ENCODE data around the gene CDHR2.
A peak's percentile ranks its signal among the peaks of the same experiment; 100 is the strongest.

The CDHR2 gene

DNA sequence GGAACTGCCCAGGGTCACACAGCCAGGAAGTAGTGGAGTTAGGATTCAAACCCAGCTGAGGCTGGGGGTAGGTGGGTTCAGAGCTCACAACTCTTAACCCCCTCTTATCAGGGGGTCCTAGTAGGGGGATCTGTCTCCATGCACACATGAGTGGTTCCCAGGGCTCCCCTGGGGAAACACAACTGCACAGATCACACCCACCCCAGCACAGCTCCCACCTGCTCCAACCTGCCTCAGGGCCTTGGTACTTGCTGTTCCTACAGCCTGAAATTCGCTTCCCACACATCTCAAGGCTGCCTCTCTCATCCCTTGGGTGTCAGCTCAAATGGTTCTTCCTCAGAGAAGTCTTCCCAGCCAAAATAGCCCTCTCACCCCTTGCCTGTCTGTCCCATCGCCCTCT lies 76.4 kb downstream of the CDHR2 start:
- no peak for DNase-seq

DNA sequence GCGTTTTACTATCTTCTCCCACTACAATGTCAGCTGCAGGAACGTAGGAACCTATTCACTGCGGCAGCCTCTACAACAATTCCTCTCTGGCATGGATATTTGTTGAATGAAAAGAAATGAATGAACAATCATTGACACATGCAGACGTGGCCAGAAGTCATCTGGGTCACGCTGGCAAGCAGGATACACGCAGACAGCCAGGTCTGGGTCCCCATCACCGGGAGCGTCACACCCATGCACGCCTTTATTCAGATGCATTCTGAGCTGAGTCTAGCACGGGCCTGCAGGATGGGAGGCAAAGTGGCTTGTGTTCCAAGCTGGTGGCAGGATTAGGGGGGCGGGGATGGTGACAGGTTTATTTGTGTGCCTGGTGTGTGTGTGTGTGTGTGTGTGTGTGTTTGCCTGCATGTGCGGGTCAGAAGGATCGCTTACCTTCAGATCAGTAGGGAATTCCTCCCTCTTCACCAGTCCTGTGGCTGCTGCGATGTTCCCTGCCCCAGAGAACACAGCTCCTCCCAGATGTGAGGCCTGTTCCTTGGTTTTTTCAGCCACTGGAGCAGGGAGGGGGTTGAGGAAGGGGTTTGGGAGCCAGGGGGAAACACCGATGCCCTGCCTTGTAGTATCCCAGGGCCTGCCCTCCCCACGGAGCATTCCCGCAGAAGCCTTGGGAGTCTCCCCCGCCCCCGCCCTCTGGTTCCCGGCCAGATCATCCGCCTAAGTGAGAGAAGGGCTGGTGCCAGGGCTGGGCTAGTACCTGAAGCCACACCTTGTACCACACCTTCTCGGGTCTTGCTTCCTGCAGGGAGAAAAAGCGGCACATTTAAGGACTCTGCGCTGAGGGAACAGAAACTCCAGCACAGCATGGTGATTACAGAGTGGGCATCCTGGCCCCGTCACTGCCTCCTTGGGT lies 77.1 kb downstream of the CDHR2 start:
- DNase-seq: no peak

DNA sequence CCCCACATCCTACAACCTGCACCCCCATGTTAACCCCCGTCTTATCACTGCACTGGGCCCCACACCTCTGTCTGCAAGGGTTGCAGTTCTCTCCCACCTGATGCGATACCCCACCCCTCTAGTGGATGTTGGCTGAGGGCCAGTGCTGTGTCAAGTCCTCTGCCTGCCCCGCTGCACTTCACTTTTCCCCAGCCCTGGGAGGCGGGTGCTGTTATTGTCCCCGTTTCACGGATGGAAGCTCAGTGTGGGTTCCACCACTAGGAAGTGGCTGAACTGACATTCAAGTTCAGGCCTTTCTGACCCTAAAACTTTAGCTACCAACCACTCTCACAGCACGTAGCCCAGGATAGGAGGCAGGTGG lies 77.7 kb downstream of the CDHR2 start:
- no peak for DNase-seq

DNA sequence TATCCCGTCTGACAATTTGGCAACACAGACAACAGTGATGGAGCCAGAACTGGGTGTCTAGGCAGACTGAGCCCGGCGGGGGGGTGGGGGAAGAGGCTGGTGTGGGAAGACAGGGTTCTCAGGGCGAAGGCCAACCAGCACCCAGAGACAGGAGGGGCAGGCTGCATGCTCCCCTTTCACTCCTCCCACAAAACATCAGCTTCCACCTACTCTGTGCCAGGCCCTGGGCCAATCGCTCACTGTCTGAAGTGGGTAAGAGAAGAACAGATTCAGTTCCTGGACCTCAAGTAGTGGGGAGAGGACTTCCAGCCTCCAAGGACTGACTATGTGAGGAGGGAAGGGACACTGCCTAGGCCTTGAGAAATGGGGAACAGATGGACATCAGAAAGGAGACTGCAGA lies 78.4 kb downstream of the CDHR2 start:
- DNase-seq: no peak

DNA sequence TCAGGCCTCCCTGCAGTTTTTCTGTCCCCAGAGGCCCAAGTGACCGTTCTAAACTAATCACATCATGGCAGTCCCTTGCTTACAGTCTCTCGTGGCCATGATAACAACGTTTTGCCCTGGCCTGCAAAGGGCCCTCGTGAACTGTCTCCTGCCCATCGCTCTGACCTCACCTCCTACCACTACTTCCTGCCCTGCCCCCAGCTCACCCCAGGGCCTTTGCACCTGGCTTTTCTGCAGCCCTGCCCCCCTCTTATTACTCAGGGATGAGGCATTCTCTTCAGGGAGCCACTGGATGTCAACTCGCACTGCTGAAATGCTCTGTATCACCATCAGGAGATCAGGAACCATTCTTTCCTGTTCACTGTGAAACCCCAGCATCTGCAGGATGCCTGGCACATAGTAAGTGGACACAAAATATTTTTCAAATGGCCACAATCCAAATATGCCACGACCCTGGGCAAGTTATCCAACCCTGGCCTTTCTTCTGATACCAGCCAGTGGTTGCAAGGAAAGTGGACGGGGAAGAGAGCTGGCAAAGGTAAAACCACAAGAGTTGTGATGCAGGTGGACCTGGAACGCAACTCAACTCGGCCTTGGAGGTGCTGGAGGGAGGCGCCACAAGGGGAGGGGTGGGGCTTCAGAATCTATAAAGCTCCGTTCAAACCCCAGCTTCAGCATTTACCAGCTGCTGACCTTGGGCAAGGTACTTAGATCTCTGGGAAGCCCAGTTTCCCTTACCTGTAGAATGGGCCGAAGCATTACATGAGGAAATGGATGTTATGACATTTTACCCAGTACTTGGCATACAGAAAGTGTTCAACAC lies 79.5 kb downstream of the CDHR2 start:
- DNase-seq: no peak

DNA sequence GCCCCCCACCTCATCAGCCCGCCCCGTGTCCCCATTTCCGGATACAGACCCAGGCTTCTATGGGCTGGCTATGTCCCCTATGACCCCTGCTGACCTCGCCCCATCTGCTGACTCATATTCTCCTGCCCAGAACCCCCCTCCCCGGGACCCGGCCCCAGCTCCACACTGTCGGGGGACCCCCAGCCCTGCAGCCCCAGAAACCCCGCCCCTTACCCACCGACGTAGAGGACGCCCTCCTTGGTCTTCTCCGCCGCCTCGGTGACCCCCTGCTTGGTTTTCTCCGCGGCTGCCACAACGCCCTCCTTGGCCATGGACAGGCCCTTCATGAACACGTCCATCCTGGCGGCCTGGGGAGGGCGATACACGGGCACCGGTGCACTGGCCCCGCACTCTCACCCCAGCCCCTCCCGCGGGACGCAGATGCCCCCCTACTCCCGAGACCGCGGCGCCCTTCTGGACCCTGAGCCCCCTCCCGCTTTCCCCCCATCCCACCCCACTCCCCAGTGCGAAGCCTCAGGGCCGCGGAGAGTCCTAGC lies 80.2 kb downstream of the CDHR2 start:
- DNase-seq: no peak

DNA sequence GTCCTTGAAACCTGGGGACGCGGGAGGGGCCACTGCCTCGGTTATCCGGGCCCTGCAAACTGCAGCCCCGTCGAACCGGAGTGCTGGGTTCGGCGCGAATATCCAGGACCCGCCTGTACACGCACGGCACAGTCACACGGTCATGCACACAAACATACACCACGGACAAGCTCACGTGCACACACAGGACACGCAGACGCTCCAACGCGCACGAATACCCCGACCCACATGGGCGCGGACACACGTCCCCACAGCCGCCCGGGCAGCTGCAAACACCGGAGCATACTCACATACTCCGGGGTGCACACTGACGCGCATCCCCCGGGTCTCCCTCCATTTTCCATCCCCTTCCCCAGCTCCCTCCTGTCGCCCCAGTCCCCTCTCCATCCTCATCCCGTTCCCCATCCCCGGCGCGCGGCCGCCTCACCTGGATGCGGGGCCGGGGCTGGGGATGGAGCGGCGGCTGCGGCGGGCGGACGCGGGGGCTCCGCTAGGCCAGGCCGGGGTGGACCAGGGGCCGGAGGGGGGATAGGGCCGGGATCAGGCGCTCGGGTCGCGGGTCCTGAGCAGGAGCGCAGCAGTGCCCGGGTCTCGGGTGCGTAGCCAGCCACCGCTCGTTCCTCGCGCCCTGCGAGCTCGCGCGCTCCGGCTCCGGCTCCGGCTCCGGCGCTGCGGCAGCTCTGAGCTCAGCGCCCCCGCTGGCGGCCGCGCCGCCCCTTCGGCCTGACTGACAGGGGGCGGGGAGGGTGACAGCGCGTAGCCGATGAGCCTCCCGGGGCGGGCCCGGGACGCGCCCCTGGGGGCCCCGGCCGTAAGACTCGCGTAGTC lies 80.9 kb downstream of the CDHR2 start, which contains the start of the genes EIF4E1B and SNCB:
Gene EIF4E1B, plus strand, starts transcription at position 823 of the 828 bp plus-strand sequence. CDS start 12,113 bp downstream, outside the sequence.
Gene SNCB, minus strand, starts transcription at position 682 of the 828 bp plus-strand sequence. CDS start 880 bp downstream, outside the sequence.
- DNase-seq: peak; percentile 38 to 49

DNA sequence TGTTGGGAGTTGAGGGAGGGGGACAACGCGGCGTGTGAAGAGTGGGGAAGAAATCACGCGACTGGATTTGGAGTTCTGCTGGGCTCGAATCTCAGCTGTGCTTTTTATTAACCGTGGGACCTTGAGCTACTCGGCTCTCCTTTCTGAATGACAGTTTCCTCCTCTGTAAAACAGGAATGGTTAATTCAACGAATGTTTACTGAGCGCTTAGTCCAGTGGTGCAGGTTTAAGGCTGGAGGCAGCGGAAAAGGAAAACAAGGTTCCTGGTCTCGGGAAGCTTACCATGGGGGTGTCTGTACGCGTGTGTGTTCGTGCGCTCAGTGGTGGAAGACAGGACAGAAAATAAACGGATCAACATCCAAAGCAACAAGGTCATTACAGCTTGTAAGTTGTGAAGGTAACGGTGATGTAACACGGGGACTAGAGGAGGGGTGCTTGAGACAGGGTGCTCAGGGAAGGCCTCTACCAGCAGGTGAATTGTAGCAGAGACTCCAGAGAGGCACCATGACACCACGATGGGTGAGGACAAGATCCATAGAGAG lies 81.6 kb downstream of the CDHR2 start:
- no peak for DNase-seq

DNA sequence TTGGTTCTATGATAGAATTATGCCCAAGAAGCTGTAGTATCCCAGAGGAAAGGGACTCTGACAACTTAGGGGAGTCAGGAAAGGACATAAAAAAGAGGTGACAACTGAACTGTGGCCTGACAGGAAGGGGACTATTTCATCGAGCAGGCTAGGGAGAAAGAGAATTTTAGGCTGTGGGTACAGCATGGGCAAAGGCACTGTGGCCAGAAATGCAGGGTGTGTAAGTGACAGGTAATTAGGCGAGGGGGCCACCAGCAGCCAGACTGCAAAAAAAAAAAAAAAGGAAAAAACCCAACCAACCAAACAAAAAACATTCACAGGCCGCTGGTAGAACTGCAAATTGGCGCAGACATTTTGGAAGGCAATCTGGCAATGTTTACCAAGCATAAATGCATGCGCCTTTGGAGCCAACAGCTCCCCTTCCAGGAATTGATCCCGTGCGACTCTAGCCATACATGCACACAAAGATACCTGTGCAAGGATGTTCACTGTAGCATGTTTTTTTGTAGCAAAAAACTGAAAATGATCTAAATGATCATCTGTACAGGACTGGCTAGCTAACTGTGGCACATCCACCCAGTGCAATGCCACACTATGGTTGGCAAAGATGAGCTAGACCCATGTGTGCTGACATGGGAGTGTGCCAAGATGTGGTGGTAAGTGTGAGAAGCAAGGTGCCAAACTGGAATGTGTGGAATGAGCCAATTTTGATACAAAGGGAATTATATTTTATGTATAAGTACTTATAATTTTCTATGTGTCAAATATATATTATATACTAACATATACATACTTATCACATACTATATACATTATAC lies 82.5 kb downstream of the CDHR2 start:
- DNase-seq: no peak

DNA sequence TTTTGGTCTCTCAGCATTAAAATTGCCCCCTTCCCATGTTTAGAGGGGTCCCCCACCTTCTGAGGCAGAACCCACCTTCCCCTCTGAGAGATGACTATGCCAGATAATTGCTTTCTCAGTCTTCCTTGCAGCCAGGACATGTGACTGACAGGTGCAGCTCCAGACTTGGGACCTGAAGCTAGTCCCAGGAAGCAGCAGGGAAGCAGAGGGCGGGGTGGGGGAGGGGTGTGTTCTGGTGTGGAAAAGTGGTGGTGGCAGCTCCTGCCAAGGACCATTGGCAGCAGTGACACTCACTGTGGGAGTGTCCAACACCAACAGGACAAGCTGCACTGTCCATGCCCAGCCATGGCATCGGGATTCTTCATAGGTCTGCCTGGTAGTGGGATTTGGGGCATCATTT lies 83.6 kb downstream of the CDHR2 start:
- DNase-seq: no peak

DNA sequence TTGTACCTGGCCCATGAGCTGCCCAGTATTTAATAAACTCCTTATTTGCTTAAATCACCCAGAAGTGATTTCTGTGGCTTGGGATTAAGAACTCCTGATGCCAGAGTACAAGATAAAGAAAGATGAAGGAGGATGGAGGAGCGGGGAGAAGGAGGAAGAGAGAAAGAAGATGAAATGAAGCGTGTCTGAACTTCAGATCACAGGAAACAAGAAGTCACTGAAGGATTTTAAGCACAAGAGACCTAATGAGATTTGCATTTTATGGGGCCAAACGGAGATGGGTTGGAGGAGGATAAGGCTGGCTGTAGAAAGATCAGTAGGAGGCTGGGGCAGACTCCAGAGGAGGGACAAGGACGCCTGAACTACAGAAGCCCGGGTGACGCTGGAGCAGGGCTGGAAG lies 84.5 kb downstream of the CDHR2 start:
- no peak for DNase-seq

DNA sequence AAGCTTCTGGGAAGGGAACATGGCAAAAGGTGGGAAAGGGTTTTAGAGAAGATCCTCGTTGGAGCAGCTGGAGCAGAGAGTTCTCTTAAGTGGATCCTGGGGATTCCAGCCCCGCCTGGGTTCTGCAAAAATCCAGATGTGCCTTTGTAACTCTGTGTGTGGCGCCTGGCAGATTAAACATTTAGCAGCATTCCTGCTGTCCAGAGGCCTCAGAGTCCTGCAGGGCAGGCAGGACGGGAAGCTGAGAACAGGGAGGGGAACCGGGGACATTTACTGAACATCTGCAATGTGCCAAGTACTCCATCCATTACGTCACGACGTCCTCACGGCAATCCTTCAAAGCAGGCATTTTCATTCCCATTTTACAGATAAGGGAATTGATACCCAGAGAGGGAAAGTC lies 87.3 kb downstream of the CDHR2 start:
- no peak for DNase-seq

DNA sequence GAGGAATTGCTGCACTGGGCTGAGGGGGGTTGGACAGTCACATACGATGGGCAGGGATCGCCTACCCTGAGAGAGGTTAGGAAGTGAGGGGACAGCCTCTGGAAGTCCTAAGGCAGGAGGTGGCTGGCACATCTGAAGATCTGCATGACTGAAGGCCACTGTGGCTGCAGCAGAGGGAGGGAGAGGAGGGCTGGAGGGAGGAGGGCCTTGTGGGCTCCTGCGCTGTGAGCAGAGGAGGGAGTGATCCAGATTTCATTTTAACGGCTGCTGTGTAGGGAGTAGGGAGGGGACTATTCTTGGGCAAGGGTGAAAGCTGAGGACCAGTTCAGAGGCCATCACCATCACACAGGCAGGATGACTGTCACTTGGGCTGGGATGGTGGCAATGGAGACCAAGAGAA lies 88.4 kb downstream of the CDHR2 start:
- no peak for DNase-seq

DNA sequence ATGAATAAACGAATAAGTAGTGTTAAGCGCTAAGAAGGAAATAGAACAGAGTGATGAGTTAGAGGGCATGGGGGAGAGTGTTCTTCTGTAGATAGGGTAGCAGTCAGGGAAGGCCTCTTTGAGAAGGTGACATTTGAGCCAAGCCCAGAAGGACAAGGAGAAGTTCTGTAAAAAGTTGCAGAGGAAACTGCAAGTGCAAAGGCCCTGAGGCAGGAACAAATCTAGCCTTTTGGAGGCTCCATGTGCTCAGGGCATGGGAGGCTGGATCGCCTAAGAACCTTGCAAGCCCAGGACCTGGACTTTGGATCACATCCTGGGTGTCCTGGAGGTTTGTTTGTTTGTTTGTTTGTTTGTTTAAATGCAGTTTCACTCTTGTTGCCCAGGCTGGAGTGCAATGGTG lies 89.3 kb downstream of the CDHR2 start:
- DNase-seq: no peak

DNA sequence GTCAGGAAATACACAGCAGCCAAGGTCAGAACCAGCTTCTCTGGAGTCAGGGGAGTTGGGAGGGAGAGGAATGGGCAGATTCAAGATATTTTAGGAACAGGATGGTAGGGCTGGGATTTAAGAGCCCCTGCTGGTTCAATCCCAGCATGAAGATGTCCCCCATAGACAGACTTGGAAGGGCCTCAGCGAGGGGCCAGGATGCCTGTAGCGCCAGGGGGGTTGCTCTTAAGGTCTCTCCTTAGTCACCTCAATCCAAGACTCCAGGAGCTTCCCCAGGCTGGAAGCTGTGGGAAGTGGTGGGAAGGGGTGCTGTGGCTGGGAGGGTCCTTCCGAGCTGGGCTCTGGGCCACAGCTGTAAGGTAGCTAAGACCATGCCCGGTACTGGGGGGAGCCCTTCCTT lies 90.1 kb downstream of the CDHR2 start:
- no peak for DNase-seq

DNA sequence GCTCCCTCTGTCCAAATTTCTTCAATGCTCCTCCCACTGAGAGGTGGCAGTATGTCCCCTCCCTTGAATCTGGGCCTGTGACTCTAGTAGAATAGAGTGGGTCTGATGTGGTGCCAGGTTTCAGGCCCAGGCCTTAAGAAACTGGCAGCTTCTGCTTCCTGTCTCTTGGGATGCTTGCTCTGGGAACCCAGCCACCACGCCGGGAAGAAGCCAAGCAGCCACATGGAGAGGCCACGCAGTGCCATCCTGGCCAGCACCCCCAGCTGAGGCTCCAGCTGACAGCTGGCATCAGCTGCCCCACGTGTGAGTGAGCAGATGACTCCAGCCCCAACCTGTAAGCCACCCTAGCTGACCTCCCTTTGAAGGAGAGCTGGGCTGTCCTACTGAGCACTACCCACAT lies 90.8 kb downstream of the CDHR2 start:
- no peak for DNase-seq

DNA sequence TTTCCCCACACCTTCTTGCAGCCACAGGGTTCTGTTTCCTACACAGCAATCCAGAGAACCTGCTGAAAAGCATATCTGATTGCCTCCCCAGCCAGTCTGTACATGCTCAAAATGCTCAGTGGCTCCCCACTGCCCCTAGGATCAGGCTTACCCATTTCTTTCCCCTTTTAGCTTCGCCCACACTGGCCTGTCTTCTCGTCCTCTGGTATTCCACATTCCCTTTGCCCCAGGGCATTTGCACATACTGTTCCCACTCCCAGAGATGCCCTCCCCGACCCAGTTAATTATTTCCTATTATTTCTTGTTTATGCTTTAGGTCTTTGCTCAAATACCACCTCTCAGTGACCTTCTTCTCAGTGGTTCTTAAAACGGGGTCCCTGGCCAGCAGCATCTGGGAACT lies 91.5 kb downstream of the CDHR2 start:
- no peak for DNase-seq

DNA sequence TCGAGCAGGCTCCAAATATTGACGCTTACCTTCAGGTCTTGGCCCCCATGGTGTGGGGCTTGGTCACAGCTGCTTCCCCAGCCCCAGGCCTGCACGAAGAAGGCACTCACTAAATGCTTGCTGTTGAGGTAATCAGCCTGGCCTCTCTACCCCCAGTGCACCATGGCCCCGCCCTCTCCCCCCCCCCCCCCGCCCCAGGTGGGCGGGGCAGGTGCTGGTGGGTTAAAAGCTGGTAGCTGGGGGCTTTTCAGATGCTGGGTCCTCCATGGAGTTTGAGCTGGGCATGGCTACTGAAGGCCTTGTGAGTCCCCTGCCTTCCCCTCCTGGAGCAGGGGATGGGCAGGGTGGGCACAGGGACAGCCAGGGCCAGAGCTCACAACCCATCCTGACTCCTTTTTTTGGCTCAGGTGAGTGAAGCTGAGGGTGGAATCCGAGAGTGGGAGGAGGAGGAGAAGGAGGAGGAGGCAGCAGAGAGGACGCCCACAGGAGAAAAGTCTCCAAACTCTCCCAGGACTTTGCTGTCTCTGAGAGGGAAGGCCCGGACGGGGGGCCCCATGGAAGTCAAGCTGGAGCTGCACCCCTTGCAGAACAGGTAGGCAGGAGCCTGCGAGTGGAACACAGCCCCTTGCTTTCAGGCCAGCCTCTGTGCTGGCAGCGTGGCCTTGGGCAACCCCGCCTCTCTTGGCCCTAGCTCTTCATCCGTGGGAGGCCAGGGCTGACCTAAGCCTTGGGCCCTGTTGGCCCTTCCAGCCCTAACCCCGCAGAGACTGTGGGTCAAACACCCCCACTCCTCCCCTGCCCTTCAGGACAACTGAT lies 93.7 kb downstream of the CDHR2 start:
- no peak for DNase-seq

DNA sequence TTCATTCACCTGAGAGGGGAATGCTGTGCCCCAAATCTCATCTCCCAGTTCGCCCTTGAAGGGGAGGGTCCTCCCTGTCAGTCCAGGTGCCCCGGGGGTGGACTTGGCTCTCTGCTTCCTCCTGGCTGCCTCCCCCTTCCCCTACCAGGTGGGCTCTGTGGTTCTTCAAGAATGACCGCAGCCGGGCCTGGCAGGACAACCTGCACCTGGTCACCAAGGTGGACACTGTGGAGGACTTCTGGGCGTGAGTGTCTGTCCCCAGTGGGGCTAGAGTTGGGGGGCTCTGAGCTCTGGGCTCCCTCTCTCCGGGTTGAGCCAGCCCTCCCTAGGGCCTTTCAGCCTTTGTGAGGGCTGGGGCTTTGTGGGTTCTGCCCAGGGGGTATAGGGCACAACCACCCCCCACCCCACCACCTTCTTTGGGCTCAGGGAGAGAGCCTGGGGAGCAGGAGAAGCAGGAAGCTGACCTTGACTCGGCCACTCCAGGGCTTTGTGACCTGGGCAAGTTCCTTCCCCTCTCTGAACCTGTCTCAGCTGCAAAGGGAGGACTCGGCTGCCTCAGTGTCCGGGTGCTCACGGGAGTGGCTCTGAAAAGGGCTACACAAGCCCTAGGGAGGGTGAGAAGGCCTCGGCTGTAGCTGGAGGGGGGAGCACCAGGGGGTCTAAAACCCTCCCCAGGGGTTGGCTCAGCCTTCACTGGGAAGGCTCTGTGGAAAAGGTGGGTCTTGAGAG lies 94.5 kb downstream of the CDHR2 start:
- no peak for DNase-seq

DNA sequence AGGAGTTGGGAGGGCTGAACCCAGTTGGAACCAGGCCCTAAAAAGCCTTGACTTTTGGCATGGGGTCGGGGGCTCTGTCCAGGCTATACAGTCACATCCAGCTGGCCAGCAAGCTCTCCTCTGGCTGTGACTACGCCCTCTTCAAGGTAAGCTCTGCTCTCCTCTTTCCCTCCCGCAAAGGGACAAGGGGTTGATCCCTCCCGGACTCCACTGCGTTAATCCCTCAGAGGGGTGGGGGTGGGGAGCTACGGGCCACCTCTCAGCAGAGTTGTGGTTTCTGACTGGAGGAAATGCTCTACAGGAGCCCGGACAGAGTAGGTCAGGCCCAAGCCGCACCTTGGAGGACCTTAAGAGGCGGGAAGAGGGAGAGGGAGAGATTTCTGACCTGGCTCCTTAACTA lies 95.2 kb downstream of the CDHR2 start:
- no peak for DNase-seq

All from CD4-positive, alpha-beta T cell treated with Interleukin-1 beta for 1 hour (primary cell).